ENCODE results near the gene GMPS.
"Not testable (repeated sequence)": the region's sequence is repeated elsewhere in the genome, so short reads cannot be mapped to it uniquely, and the experiment has no call there.

The GMPS gene

GRCh38 chr3:155949453-155950217 lies 79.2 kb downstream of the GMPS start:
- Histone ChIP-seq H3K27me3 (replicated peaks; ENCODE audit: control insufficient read depth, insufficient read depth, low read length) (no peaks in the 10 kb centered on the region), H3K36me3 (ENCODE audit: control insufficient read depth, insufficient read depth, low read length) (no peaks in the 10 kb centered on the region), H3K4me3 (replicated peaks; ENCODE audit: low read depth, low read length) (no peak overlapping the region)
- TF ChIP-seq, protein P1, sequence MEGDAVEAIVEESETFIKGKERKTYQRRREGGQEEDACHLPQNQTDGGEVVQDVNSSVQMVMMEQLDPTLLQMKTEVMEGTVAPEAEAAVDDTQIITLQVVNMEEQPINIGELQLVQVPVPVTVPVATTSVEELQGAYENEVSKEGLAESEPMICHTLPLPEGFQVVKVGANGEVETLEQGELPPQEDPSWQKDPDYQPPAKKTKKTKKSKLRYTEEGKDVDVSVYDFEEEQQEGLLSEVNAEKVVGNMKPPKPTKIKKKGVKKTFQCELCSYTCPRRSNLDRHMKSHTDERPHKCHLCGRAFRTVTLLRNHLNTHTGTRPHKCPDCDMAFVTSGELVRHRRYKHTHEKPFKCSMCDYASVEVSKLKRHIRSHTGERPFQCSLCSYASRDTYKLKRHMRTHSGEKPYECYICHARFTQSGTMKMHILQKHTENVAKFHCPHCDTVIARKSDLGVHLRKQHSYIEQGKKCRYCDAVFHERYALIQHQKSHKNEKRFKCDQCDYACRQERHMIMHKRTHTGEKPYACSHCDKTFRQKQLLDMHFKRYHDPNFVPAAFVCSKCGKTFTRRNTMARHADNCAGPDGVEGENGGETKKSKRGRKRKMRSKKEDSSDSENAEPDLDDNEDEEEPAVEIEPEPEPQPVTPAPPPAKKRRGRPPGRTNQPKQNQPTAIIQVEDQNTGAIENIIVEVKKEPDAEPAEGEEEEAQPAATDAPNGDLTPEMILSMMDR (IDR thresholded peaks at IDR 0.05; ENCODE audit: insufficient read depth, low read length, poor library complexity, severe bottlenecking): no peak
- no peak for DNase-seq (ENCODE audit: extremely low read depth, insufficient read length)

- Histone ChIP-seq H3K4me3 (replicated peaks; ENCODE audit: low read depth, low read length) (no peak overlapping the region), H3K27me3 (replicated peaks; ENCODE audit: control insufficient read depth, insufficient read depth, low read length) (no peaks in the 10 kb centered on the region), H3K36me3 (ENCODE audit: control insufficient read depth, insufficient read depth, low read length) (no peaks in the 10 kb centered on the region)
- TF ChIP-seq, protein P1 (IDR thresholded peaks at IDR 0.05; ENCODE audit: insufficient read depth, low read length, poor library complexity, severe bottlenecking): no peak
- no peak for DNase-seq (ENCODE audit: extremely low read depth, insufficient read length)
Observed at GRCh38 chr3:155956508-155957411, 86.3 kb downstream of the GMPS start.

- TF ChIP-seq, protein P1 (IDR thresholded peaks at IDR 0.05; ENCODE audit: insufficient read depth, low read length, poor library complexity, severe bottlenecking): no peak
- Histone ChIP-seq H3K36me3 (ENCODE audit: control insufficient read depth, insufficient read depth, low read length) (no peaks in the 10 kb centered on the region), H3K27me3 (replicated peaks; ENCODE audit: control insufficient read depth, insufficient read depth, low read length) (no peaks in the 10 kb centered on the region), H3K4me3 (replicated peaks; ENCODE audit: low read depth, low read length) (no peak overlapping the region)
- no peak for DNase-seq (ENCODE audit: extremely low read depth, insufficient read length)
Observed at GRCh38 chr3:155957412-155957880, 87.0 kb downstream of the GMPS start.

DNA sequence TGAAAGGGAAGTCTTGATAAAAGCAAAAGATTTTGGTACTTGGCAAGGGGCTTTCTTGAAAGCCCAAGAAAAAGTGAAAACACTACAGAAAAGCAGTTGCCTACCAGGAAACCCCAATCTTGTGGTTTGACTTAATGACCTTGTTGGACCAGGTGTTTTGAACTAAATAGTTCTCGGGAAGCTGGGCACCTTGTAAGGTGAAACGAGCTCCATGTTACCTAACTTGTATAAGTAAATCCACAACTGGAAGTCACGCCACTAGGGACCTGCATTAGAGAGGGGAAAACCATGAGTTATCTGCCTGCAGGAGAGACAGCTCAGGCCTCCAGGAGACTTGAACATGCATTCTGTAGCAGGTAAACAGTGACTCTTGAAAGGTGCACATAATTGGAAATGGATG lies 88.2 kb downstream of the GMPS start:
- TF ChIP-seq, protein P1 (IDR thresholded peaks at IDR 0.05; ENCODE audit: insufficient read depth, low read length, poor library complexity, severe bottlenecking): no peak
- no peaks in the 10 kb centered on the region for H3K27me3 ChIP-seq (replicated peaks; ENCODE audit: control insufficient read depth, insufficient read depth, low read length)
- H3K4me3 ChIP-seq (replicated peaks; ENCODE audit: low read depth, low read length): no peak overlapping the region
- DNase-seq (ENCODE audit: extremely low read depth, insufficient read length): no peak
- H3K36me3 ChIP-seq (ENCODE audit: control insufficient read depth, insufficient read depth, low read length): no peaks in the 10 kb centered on the region

GRCh38 chr3:155960060-155960459 lies 89.6 kb downstream of the GMPS start:
- H3K27me3 ChIP-seq (replicated peaks; ENCODE audit: control insufficient read depth, insufficient read depth, low read length): no peaks in the 10 kb centered on the region
- TF ChIP-seq, protein P1 (IDR thresholded peaks at IDR 0.05; ENCODE audit: insufficient read depth, low read length, poor library complexity, severe bottlenecking): no peak
- no peak for DNase-seq (ENCODE audit: extremely low read depth, insufficient read length)
- no peak overlapping the region for H3K4me3 ChIP-seq (replicated peaks; ENCODE audit: low read depth, low read length)
- no peaks in the 10 kb centered on the region for H3K36me3 ChIP-seq (ENCODE audit: control insufficient read depth, insufficient read depth, low read length)

DNA sequence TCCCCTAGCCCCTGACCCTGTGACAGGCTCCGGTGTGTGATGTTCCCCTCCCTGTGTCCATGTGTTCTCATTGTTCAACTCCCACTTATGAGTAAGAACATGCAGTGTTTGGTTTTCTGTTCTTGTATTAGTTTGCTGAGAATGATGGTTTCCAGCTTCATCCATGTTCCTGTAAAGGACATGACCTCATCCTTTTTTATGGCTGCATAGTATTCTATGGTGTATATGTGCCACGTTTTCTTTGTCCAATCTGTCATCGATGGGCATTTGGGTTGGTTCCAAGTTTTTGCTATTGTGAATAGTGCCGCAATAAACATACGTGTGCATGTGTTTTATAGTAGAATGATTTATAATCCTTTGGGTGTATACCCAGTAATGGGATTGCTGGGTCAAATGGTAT lies 90.6 kb downstream of the GMPS start:
- not testable (repeated sequence) for H3K4me3 ChIP-seq (replicated peaks; ENCODE audit: low read depth, low read length); H3K36me3 ChIP-seq (ENCODE audit: control insufficient read depth, insufficient read depth, low read length); DNase-seq (ENCODE audit: extremely low read depth, insufficient read length); H3K27me3 ChIP-seq (replicated peaks; ENCODE audit: control insufficient read depth, insufficient read depth, low read length)
